ENCODE measurements around the gene VTI1B.
"Not testable (repeated sequence)": the region's sequence is repeated elsewhere in the genome, so short reads cannot be mapped to it uniquely, and the experiment has no call there.

Gene VTI1B

DNA sequence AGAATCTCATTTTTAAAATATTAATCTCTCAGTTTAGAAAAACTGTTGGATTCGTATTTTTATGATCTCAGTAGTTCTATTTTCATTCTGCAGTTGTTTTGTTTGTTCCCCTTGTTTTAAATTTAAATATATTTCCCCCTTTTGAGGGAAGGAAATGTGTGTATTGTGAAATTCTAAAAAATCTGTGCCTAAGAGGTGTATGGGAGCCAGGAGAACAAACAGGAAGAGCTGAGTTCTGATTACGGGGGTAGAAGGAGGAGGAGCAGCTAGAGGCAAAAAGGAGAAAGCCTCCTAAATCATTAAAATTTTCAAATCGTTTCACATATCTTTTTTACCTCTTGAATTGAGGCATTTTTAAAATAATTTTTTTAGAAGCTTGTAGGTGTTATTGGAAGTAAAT is 29.6 kb upstream of the VTI1B start:
- Histone ChIP-seq H3K27me3 (ENCODE audit: insufficient read depth, poor library complexity, severe bottlenecking) (no peaks in the 10 kb centered on the region), H3K4me3 (replicated peaks; ENCODE audit: insufficient read depth, low read length) (no peak overlapping the region), H3K27ac (replicated peaks) (no peak overlapping the region)
- TF ChIP-seq, protein P1, sequence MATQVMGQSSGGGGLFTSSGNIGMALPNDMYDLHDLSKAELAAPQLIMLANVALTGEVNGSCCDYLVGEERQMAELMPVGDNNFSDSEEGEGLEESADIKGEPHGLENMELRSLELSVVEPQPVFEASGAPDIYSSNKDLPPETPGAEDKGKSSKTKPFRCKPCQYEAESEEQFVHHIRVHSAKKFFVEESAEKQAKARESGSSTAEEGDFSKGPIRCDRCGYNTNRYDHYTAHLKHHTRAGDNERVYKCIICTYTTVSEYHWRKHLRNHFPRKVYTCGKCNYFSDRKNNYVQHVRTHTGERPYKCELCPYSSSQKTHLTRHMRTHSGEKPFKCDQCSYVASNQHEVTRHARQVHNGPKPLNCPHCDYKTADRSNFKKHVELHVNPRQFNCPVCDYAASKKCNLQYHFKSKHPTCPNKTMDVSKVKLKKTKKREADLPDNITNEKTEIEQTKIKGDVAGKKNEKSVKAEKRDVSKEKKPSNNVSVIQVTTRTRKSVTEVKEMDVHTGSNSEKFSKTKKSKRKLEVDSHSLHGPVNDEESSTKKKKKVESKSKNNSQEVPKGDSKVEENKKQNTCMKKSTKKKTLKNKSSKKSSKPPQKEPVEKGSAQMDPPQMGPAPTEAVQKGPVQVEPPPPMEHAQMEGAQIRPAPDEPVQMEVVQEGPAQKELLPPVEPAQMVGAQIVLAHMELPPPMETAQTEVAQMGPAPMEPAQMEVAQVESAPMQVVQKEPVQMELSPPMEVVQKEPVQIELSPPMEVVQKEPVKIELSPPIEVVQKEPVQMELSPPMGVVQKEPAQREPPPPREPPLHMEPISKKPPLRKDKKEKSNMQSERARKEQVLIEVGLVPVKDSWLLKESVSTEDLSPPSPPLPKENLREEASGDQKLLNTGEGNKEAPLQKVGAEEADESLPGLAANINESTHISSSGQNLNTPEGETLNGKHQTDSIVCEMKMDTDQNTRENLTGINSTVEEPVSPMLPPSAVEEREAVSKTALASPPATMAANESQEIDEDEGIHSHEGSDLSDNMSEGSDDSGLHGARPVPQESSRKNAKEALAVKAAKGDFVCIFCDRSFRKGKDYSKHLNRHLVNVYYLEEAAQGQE (IDR thresholded peaks at IDR 0.05; ENCODE audit: insufficient replicate concordance, low read depth), result no peak
- TF ChIP-seq, protein P2, sequence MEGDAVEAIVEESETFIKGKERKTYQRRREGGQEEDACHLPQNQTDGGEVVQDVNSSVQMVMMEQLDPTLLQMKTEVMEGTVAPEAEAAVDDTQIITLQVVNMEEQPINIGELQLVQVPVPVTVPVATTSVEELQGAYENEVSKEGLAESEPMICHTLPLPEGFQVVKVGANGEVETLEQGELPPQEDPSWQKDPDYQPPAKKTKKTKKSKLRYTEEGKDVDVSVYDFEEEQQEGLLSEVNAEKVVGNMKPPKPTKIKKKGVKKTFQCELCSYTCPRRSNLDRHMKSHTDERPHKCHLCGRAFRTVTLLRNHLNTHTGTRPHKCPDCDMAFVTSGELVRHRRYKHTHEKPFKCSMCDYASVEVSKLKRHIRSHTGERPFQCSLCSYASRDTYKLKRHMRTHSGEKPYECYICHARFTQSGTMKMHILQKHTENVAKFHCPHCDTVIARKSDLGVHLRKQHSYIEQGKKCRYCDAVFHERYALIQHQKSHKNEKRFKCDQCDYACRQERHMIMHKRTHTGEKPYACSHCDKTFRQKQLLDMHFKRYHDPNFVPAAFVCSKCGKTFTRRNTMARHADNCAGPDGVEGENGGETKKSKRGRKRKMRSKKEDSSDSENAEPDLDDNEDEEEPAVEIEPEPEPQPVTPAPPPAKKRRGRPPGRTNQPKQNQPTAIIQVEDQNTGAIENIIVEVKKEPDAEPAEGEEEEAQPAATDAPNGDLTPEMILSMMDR (IDR thresholded peaks at IDR 0.05; ENCODE audit: insufficient read depth, low read length), result no peak
- TF ChIP-seq SPI1 (IDR thresholded peaks at IDR 0.05; ENCODE audit: borderline replicate concordance, low read depth), result no peak
- TF ChIP-seq POLR2AphosphoS5 (IDR thresholded peaks at IDR 0.05; ENCODE audit: low read depth), result no peak
- TF ChIP-seq GABPA (IDR thresholded peaks at IDR 0.05; ENCODE audit: low read depth), result no peak
- no peak for DNase-seq (ENCODE audit: low read depth in 1 of 2, low spot score in 1 of 2)

DNA sequence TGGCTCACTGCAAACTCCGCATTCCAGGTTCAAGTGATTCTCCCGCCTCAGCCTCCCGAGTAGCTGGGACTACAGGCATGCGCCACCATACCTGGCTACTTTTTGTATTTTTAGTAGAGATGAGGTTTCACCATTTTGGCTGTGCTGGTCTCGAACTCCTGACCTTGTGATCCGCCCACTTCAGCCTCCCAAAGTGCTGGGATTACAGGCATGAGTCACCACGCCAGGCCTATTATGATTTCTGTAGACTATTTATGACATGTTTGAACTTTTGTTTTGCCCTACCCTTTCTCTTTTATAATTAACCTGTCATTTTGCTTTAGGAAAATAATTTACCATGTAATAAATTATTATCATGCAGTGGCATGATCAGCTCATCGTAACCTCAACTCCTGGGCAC is 27.1 kb upstream of the VTI1B start, which contains the start of gene RDH12:
RDH12 (plus strand) TSS at position 395 of the 400 bp plus-strand sequence. CDS start 20,757 bp downstream, outside the sequence.
- not testable (repeated sequence) for DNase-seq (ENCODE audit: low read depth in 1 of 2, low spot score in 1 of 2); H3K27me3 ChIP-seq (ENCODE audit: insufficient read depth, poor library complexity, severe bottlenecking); H3K27ac ChIP-seq (replicated peaks); H3K4me3 ChIP-seq (replicated peaks; ENCODE audit: insufficient read depth, low read length)

DNA sequence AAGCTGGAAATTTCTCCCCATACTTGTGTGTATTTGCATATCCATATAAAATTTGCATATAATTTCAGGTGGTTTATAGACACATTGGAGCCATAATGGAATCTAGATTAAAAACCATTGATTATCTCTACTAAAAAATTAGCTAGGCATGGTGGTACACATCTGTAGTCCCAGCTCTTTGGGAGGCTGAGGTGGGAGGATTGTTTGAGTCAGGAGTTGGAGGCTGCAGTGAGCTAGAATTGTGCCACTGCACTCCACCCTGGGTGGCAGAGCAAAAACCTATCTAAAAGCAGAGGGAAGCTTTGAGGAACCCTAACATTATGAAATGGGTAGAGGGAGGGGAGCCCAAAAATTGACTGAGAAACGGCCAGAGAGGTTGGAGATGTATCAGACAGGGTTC is 23.7 kb upstream of the VTI1B start:
- DNase-seq (ENCODE audit: low read depth in 1 of 2, low spot score in 1 of 2), result no peak
- Histone ChIP-seq H3K27ac (replicated peaks) (no peak overlapping the region), H3K27me3 (ENCODE audit: insufficient read depth, poor library complexity, severe bottlenecking) (no peaks in the 10 kb centered on the region), H3K4me3 (replicated peaks; ENCODE audit: insufficient read depth, low read length) (no peak overlapping the region)
- TF ChIP-seq, protein P1 (IDR thresholded peaks at IDR 0.05; ENCODE audit: insufficient replicate concordance, low read depth), result no peak

DNA sequence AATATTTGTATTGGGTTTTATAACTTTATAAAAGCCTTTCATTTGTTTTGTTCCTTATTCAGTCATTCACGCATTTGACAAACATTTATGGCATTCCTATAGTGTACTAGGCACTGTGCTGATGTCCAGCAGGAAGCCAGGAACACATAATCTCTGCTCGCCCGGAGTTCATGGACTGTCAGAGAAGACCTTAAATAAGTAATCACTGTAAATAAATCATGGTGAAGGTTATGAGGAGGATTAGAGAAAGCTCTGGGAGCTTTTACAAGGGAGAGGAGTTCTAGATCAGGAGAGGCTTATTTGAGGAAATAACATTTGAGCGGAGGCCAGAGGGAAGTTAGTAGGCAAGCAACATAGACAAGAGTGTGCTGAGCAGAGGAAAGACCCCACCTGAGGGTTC is 22.6 kb upstream of the VTI1B start:
- Histone ChIP-seq H3K27ac (replicated peaks) (no peak overlapping the region), H3K27me3 (ENCODE audit: insufficient read depth, poor library complexity, severe bottlenecking) (no peaks in the 10 kb centered on the region), H3K4me3 (replicated peaks; ENCODE audit: insufficient read depth, low read length) (no peak overlapping the region)
- no peak for DNase-seq (ENCODE audit: low read depth in 1 of 2, low spot score in 1 of 2)
- TF ChIP-seq, protein P1 (IDR thresholded peaks at IDR 0.05; ENCODE audit: insufficient replicate concordance, low read depth), result no peak
- TF ChIP-seq SPI1 (IDR thresholded peaks at IDR 0.05; ENCODE audit: borderline replicate concordance, low read depth) (no peak), GABPA (IDR thresholded peaks at IDR 0.05; ENCODE audit: low read depth) (no peak), POLR2AphosphoS5 (IDR thresholded peaks at IDR 0.05; ENCODE audit: low read depth) (no peak)
- TF ChIP-seq, protein P2 (IDR thresholded peaks at IDR 0.05; ENCODE audit: insufficient read depth, low read length), result no peak
